Neural cell (in vitro differentiated cells): ENCODE results near the gene NPRL2.

Source experiments
- CTCF ChIP-seq: fragments of 450-650 bp; IDR thresholded peaks from 2 replicates; pipeline ENCODE4 v1.5.1; 2014; ENCODE audit warnings: antibody characterized with exemption, mild to moderate bottlenecking, moderate library complexity; ENCODE audit not compliant: poor library complexity, severe bottlenecking
- EP300 ChIP-seq: fragments of 450-650 bp; conservative IDR thresholded peaks from 2 replicates; pipeline ENCODE4 v1.6.1; 2014; ENCODE audit warnings: antibody characterized with exemption, mild to moderate bottlenecking, moderate library complexity; ENCODE audit not compliant: poor library complexity, severe bottlenecking
- EZH2 ChIP-seq: fragments of 200-600, 300-800 bp; shearing (Covaris generic), sonication (generic); IDR thresholded peaks from 2 replicates; pipeline ENCODE4 v1.6.1; 2014; ENCODE audit warnings: antibody characterized with exemption, low read length, borderline replicate concordance, mild to moderate bottlenecking; ENCODE audit not compliant: insufficient read depth, poor library complexity, severe bottlenecking
- POLR2AphosphoS5 ChIP-seq: IDR thresholded peaks from 2 replicates; pipeline ENCODE4 v1.6.1; 2012
- REST ChIP-seq: IDR thresholded peaks from 2 replicates; pipeline ENCODE4 v1.6.1; 2012; ENCODE audit warnings: borderline replicate concordance
- SMC3 ChIP-seq: fragments of 450-650 bp; conservative IDR thresholded peaks from 2 replicates; pipeline ENCODE4 v1.6.1; 2014; ENCODE audit warnings: antibody characterized with exemption, mild to moderate bottlenecking, moderate library complexity; ENCODE audit not compliant: poor library complexity
- TAF1 ChIP-seq: IDR thresholded peaks from 2 replicates; pipeline ENCODE4 v1.6.1; 2012; ENCODE audit warnings: low read depth

- no peak for TF ChIP-seq CTCF
- TF ChIP-seq EZH2: no peak
- TF ChIP-seq POLR2AphosphoS5: no peak
- TF ChIP-seq REST: no peak
- no peak for TF ChIP-seq EP300
- TF ChIP-seq TAF1: no peak
- TF ChIP-seq SMC3: no peak
Measured at GRCh38 chr3:50297896-50298725, 52.5 kb downstream of the NPRL2 start.
